GM12874 (cell line): ENCODE results near the gene URB1.

ENCODE experiments used
- CTCF ChIP-seq: IDR thresholded peaks from 2 replicates; pipeline ENCODE4 v1.5.1; 2011; ENCODE audit warnings: low read depth, mild to moderate bottlenecking, control low read depth, low read length, moderate library complexity; ENCODE audit not compliant: insufficient read depth

Gene URB1

GRCh38 chr21:32424191-32424535, 31.4 kb upstream of the URB1 start:
- no peak for TF ChIP-seq CTCF

- TF ChIP-seq CTCF, result no peak
These were observed 30.7 kb upstream of the URB1 start for GRCh38 chr21:32423320-32424190.

GRCh38 chr21:32422064-32422463, 29.3 kb upstream of the URB1 start:
- TF ChIP-seq CTCF, result no peak

GRCh38 chr21:32418146-32418545, 25.3 kb upstream of the URB1 start:
- TF ChIP-seq CTCF, result no peak

- no peak for TF ChIP-seq CTCF
These were observed 22.9 kb upstream of the URB1 start for GRCh38 chr21:32415451-32416398.

GRCh38 chr21:32414579-32415358, 22.0 kb upstream of the URB1 start:
- TF ChIP-seq CTCF, result no peak
